ENCODE data around the gene APOBEC3H.
"Not testable (repeated sequence)": the region's sequence is repeated elsewhere in the genome, so short reads cannot be mapped to it uniquely, and the experiment has no call there.

The APOBEC3H gene

DNA sequence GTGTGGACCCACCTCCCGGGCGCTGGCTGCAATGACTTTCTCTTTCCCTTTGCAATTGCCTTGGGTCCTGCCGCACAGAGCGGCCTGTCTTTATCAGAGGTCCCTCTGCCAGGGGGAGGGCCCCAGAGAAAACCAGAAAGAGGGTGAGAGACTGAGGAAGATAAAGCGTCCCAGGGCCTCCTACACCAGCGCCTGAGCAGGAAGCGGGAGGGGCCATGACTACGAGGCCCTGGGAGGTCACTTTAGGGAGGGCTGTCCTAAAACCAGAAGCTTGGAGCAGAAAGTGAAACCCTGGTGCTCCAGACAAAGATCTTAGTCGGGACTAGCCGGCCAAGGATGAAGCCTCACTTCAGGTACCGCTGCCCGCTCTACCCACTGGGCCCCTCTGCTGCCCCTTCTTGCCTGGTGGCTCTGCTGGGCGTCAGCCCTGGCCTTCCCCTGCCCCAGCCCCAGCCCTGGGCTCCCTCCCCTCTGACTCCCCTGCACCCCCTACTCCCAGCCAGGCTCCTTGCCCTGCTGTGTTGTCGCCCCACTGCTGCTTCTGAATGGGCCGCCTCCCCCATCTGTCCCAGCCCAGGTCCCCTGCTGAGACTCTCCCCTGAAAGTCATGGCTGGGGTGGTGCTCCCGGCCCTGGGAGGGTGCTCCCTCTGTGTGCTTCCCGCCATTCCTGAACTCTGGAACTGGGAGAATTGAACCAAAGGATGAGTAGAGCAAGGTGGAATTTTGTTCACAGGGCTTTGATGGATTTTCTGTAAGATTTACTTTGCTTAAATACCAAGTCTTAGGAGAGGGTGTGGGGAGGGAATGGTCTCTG lies 19.8 kb upstream of the APOBEC3H start, which contains the start of gene APOBEC3G:
Gene APOBEC3G, plus strand, starts transcription at position 250 of the 815 bp plus-strand sequence. Its CDS starts 87 bp downstream, at position 337.
- H3K4me1 ChIP-seq (ENCODE audit: insufficient read depth, low read length); H3K9me3 ChIP-seq (ENCODE audit: control insufficient read depth, insufficient read depth, low read length); H3K36me3 ChIP-seq (ENCODE audit: insufficient read depth, low read length): not testable (repeated sequence)
- H3K9ac ChIP-seq (ENCODE audit: low read depth, low read length): peak within 1 kb of the TSS; percentile 28; the same call in 1 of the 2 replicates

GRCh38 chr22:39077912-39078311 lies 19.1 kb upstream of the APOBEC3H start:
- H3K36me3 ChIP-seq (ENCODE audit: insufficient read depth, low read length); H3K4me1 ChIP-seq (ENCODE audit: insufficient read depth, low read length); H3K9me3 ChIP-seq (ENCODE audit: control insufficient read depth, insufficient read depth, low read length); H3K9ac ChIP-seq (ENCODE audit: low read depth, low read length): not testable (repeated sequence)

DNA sequence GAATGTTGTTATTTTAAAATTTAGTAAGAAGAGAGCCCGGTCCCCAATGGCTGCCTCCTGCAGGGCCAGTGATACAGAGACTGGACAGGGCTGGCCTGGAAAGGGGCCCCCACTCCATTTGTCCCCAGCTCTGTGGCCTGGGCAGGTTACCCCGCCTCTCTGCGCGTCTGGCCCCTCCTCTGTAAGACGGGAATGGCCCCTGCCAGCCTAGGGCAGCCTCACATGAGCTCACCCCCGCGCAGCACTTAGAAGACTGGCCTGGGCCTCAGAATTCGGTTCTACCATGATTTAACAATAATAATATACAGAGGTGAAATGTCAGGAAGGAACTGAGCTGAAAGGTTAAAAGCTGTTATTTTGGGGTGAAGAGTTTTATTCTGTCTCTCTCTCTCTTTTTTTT lies 18.7 kb upstream of the APOBEC3H start:
- no peak overlapping the region for H3K9ac ChIP-seq (ENCODE audit: low read depth, low read length)

DNA sequence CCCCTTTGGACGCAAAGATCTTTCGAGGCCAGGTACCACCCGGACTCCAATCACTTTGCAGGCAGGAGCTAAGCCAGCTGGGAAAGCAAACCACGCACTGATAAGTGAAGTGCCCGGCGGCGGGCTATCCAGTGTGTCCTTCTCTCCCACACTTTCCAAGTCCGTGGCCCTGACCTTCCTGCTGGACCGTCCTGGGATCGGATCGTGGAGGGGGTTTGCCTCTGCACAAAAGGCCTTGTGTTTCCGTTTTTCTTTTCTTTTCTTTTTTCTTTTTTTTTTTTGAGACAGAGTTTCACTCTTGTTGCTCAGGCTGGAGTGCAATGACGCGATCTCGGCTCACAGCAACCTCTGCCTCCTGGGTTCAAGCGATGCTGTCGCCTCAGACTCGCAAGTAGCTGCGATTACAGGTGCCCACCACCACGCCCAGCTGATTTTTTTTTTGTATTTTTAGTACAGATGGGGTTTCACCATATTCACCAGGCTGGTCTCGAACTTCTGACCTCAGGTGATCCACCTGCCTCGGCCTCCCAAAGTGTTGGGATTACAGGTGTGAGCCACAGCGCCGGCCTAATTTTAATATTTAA lies 17.9 kb upstream of the APOBEC3H start:
- H3K9me3 ChIP-seq (ENCODE audit: control insufficient read depth, insufficient read depth, low read length): not testable (repeated sequence)

More for the DNA sequence above, 18.7 kb upstream of the APOBEC3H start:
- Histone ChIP-seq H3K4me1 (ENCODE audit: insufficient read depth, low read length) (peaks cover 4% of the 10 kb centered on the region; the same call in 1 of the 2 replicates), H3K36me3 (ENCODE audit: insufficient read depth, low read length) (no peaks in the 10 kb centered on the region; the same call in 1 of the 2 replicates), H3K9me3 (ENCODE audit: control insufficient read depth, insufficient read depth, low read length) (no peaks in the 10 kb centered on the region)

DNA sequence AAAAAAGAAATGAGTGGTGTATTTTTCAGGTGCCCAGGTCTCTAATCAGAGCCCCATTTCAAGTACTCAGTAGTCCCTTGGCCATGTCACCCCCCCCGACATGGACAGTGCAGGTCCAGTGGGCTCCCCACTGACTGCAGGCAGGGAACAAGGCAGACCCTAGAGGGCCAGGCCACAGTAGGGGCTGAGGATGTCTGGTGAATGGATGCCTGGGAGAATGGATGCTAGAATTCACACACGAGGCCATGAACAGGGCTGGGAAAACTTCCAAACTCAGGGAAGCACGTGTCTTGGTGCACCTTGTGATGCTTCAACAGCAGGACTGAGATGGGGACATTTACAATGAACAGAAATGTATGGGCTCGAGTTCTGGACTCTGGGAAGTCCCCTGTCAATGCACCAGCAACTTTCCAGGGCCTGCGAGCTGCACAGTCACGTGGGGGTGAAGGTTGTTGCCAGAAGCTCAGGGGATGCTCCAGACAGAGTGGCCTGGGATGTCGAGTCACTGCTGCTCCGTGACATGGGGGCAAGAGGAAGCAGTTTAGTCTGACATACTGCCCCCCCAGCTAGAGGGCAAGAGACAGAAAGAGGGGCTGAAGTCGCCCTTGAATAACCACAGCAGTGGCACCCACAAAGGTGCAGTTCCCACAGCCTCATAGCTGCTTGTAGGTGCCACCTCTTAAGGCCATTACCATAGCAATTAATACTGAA lies 16.8 kb upstream of the APOBEC3H start:
- Histone ChIP-seq H3K36me3 (ENCODE audit: insufficient read depth, low read length) (no peaks in the 10 kb centered on the region; the same call in 1 of the 2 replicates), H3K9me3 (ENCODE audit: control insufficient read depth, insufficient read depth, low read length) (no peaks in the 10 kb centered on the region), H3K4me1 (ENCODE audit: insufficient read depth, low read length) (peaks cover 4% of the 10 kb centered on the region; the same call in 1 of the 2 replicates), H3K9ac (ENCODE audit: low read depth, low read length) (no peak overlapping the region)

More for the DNA sequence above, 17.9 kb upstream of the APOBEC3H start:
- H3K36me3 ChIP-seq (ENCODE audit: insufficient read depth, low read length); H3K4me1 ChIP-seq (ENCODE audit: insufficient read depth, low read length); H3K9ac ChIP-seq (ENCODE audit: low read depth, low read length): not testable (repeated sequence)

GRCh38 chr22:39081016-39081415 lies 16.0 kb upstream of the APOBEC3H start:
- no peak overlapping the region for H3K9ac ChIP-seq (ENCODE audit: low read depth, low read length)
- H3K36me3 ChIP-seq (ENCODE audit: insufficient read depth, low read length): no peaks in the 10 kb centered on the region; the same call in 1 of the 2 replicates
- no peaks in the 10 kb centered on the region for H3K9me3 ChIP-seq (ENCODE audit: control insufficient read depth, insufficient read depth, low read length)
- peaks cover 4% of the 10 kb centered on the region; the same call in 1 of the 2 replicates for H3K4me1 ChIP-seq (ENCODE audit: insufficient read depth, low read length)

GRCh38 chr22:39081598-39081997 lies 15.4 kb upstream of the APOBEC3H start:
- Histone ChIP-seq H3K36me3 (ENCODE audit: insufficient read depth, low read length) (no peaks in the 10 kb centered on the region; the same call in 1 of the 2 replicates), H3K4me1 (ENCODE audit: insufficient read depth, low read length) (peaks cover 4% of the 10 kb centered on the region; the same call in 1 of the 2 replicates), H3K9ac (ENCODE audit: low read depth, low read length) (no peak overlapping the region), H3K9me3 (ENCODE audit: control insufficient read depth, insufficient read depth, low read length) (no peaks in the 10 kb centered on the region)

DNA sequence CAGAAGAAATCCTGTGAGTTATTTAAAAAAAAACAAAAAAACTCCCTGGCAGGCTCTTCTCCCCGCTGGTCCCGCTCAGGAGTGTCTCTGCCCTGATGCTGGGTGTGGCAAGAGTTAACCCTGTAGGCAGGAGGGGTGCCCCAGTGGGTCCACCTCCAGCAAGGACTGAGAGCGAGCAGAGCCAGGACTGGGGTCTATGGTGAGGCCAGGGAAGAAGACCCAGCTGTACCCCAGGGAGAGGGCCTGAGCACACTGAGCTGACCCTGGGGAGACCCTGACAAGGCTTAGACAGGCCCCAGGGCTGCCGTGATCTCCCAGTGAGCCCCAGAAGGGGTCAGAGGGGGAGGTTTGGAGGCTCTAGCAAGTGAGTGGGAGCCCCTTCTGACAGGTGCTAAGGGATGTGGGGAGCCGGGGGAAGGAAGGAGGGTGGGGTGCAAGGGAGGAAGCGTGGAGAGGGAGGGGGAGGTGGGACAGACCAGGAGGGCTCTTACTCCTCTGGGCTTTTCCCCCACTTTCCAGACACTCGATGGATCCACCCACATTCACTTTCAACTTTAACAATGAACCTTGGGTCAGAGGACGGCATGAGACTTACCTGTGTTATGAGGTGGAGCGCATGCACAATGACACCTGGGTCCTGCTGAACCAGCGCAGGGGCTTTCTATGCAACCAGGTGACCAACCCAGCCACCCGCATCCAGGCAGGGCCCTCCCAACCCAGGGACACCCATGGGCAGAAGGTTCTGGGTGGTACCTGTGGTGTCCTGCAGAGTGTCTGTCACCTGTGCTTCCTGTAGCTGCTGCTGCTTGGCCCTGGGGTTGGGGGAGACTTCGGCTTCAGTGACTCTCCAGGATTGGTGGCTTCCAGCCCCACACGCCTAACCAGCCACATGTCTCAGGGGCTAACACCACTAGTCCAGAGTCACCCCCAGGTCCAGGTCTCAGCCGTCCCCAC lies 13.6 kb upstream of the APOBEC3H start:
- H3K36me3 ChIP-seq (ENCODE audit: insufficient read depth, low read length): no peaks in the 10 kb centered on the region; the same call in 1 of the 2 replicates
- no peak overlapping the region for H3K9ac ChIP-seq (ENCODE audit: low read depth, low read length)
- H3K9me3 ChIP-seq (ENCODE audit: control insufficient read depth, insufficient read depth, low read length): no peaks in the 10 kb centered on the region
- peaks cover 19% of the 10 kb centered on the region for H3K4me1 ChIP-seq (ENCODE audit: insufficient read depth, low read length)

GRCh38 chr22:39084666-39085065 lies 12.4 kb upstream of the APOBEC3H start:
- H3K4me1 ChIP-seq (ENCODE audit: insufficient read depth, low read length): peaks cover 20% of the 10 kb centered on the region
- H3K9ac ChIP-seq (ENCODE audit: low read depth, low read length): no peak overlapping the region
- H3K36me3 ChIP-seq (ENCODE audit: insufficient read depth, low read length): no peaks in the 10 kb centered on the region; the same call in 1 of the 2 replicates
- no peaks in the 10 kb centered on the region for H3K9me3 ChIP-seq (ENCODE audit: control insufficient read depth, insufficient read depth, low read length)

- Histone ChIP-seq H3K4me1 (ENCODE audit: insufficient read depth, low read length) (peaks cover 16% of the 10 kb centered on the region), H3K9ac (ENCODE audit: low read depth, low read length) (no peak overlapping the region), H3K9me3 (ENCODE audit: control insufficient read depth, insufficient read depth, low read length) (no peaks in the 10 kb centered on the region), H3K36me3 (ENCODE audit: insufficient read depth, low read length) (no peaks in the 10 kb centered on the region)
Measured at GRCh38 chr22:39087098-39087497, 9.9 kb upstream of the APOBEC3H start.

GRCh38 chr22:39087881-39088684 lies 9.0 kb upstream of the APOBEC3H start:
- Histone ChIP-seq H3K4me1 (ENCODE audit: insufficient read depth, low read length) (peaks cover 16% of the 10 kb centered on the region), H3K9ac (ENCODE audit: low read depth, low read length) (no peak overlapping the region), H3K36me3 (ENCODE audit: insufficient read depth, low read length) (no peaks in the 10 kb centered on the region), H3K9me3 (ENCODE audit: control insufficient read depth, insufficient read depth, low read length) (no peaks in the 10 kb centered on the region)

- Histone ChIP-seq H3K4me1 (ENCODE audit: insufficient read depth, low read length) (peaks cover 16% of the 10 kb centered on the region), H3K9me3 (ENCODE audit: control insufficient read depth, insufficient read depth, low read length) (no peaks in the 10 kb centered on the region), H3K9ac (ENCODE audit: low read depth, low read length) (no peak overlapping the region), H3K36me3 (ENCODE audit: insufficient read depth, low read length) (no peaks in the 10 kb centered on the region)
Measured at GRCh38 chr22:39088685-39089032, 8.4 kb upstream of the APOBEC3H start.

GRCh38 chr22:39089928-39090327 lies 7.1 kb upstream of the APOBEC3H start:
- peaks cover 16% of the 10 kb centered on the region for H3K4me1 ChIP-seq (ENCODE audit: insufficient read depth, low read length)
- no peak overlapping the region for H3K9ac ChIP-seq (ENCODE audit: low read depth, low read length)
- no peaks in the 10 kb centered on the region for H3K36me3 ChIP-seq (ENCODE audit: insufficient read depth, low read length)
- no peaks in the 10 kb centered on the region for H3K9me3 ChIP-seq (ENCODE audit: control insufficient read depth, insufficient read depth, low read length)

Data from ES-I3 (cell line).